Neural cell (in vitro differentiated cells): ENCODE measurements around the gene PDZRN3.

Experiments used
- CTCF ChIP-seq: fragments of 450-650 bp; IDR thresholded peaks from 2 replicates; pipeline ENCODE4 v1.5.1; 2014; ENCODE audit warnings: antibody characterized with exemption, mild to moderate bottlenecking, moderate library complexity; ENCODE audit not compliant: poor library complexity, severe bottlenecking
- EP300 ChIP-seq: fragments of 450-650 bp; conservative IDR thresholded peaks from 2 replicates; pipeline ENCODE4 v1.6.1; 2014; ENCODE audit warnings: antibody characterized with exemption, mild to moderate bottlenecking, moderate library complexity; ENCODE audit not compliant: poor library complexity, severe bottlenecking
- EZH2 ChIP-seq: fragments of 200-600, 300-800 bp; shearing (Covaris generic), sonication (generic); IDR thresholded peaks from 2 replicates; pipeline ENCODE4 v1.6.1; 2014; ENCODE audit warnings: antibody characterized with exemption, low read length, borderline replicate concordance, mild to moderate bottlenecking; ENCODE audit not compliant: insufficient read depth, poor library complexity, severe bottlenecking
- MXI1 ChIP-seq: fragments of 450-650 bp; conservative IDR thresholded peaks from 2 replicates; pipeline ENCODE4 v1.6.1; 2014; ENCODE audit warnings: antibody characterized with exemption, mild to moderate bottlenecking; ENCODE audit not compliant: poor library complexity, severe bottlenecking
- POLR2AphosphoS5 ChIP-seq: IDR thresholded peaks from 2 replicates; pipeline ENCODE4 v1.6.1; 2012
- RAD21 ChIP-seq: fragments of 450-650 bp; conservative IDR thresholded peaks from 2 replicates; pipeline ENCODE4 v1.6.1; 2014; ENCODE audit warnings: antibody characterized with exemption, mild to moderate bottlenecking, moderate library complexity
- REST ChIP-seq: IDR thresholded peaks from 2 replicates; pipeline ENCODE4 v1.6.1; 2012; ENCODE audit warnings: borderline replicate concordance
- SMC3 ChIP-seq: fragments of 450-650 bp; conservative IDR thresholded peaks from 2 replicates; pipeline ENCODE4 v1.6.1; 2014; ENCODE audit warnings: antibody characterized with exemption, mild to moderate bottlenecking, moderate library complexity; ENCODE audit not compliant: poor library complexity
- TAF1 ChIP-seq: IDR thresholded peaks from 2 replicates; pipeline ENCODE4 v1.6.1; 2012; ENCODE audit warnings: low read depth

- TF ChIP-seq CTCF (no peak), POLR2AphosphoS5 (no peak), REST (no peak), RAD21 (no peak), MXI1 (no peak), EP300 (no peak), SMC3 (no peak), EZH2 (no peak), TAF1 (no peak)
Measured at GRCh38 chr3:73431183-73431900, 193.4 kb downstream of the PDZRN3 start.
